MCF 10A (cell line): Measurements from ENCODE around the gene SLC22A4. TPM values are rescaled to one million over a fixed set of nuclear protein-coding genes. Genes with fewer than 3 reads are reported as not detected.

Source experiments
- BruUV-seq: library from RNA; stranded (reverse); fragments of 400-500 nt; replicated peaks from 2 replicates; lab custom pipeline; 2021; lab: Mats Ljungman, UMichigan
- CTCF ChIA-PET: fragments of 300-600 bp; sonication (Branson Sonifier 250); formaldehyde crosslinking; extraction: SDS; loops from one replicate; lab custom pipeline; 2021; ENCODE audit warnings: antibody characterized with exemption, inconsistent platforms; lab: Yijun Ruan, JAX
- POLR2A ChIA-PET: fragments of 300-600, 350-650 bp; sonication (Branson Sonifier 250); formaldehyde crosslinking; extraction: SDS; loops from one replicate; lab custom pipeline; 2020; ENCODE audit warnings: antibody characterized with exemption, inconsistent platforms; lab: Yijun Ruan, JAX
- DNase-seq: peaks from one replicate; pipeline ENCODE4 v3.0.0-alpha.2; 2018; ENCODE audit not compliant: unreplicated experiment
- H3K27ac Mint-ChIP-seq: one replicate; pipeline ENCODE4 v1.8.0; 2022; ENCODE audit warnings: mild to moderate bottlenecking, low read depth, mixed read lengths; ENCODE audit not compliant: unreplicated experiment
- H3K27me3 Mint-ChIP-seq: one replicate; pipeline ENCODE4 v1.8.0; 2022; ENCODE audit warnings: mixed read lengths; ENCODE audit not compliant: insufficient read depth, unreplicated experiment
- H3K36me3 Mint-ChIP-seq: one replicate; pipeline ENCODE4 v1.8.0; 2022; ENCODE audit warnings: mild to moderate bottlenecking, moderate library complexity, mixed read lengths; ENCODE audit not compliant: insufficient read depth, unreplicated experiment
- H3K4me1 Mint-ChIP-seq: one replicate; pipeline ENCODE4 v1.8.0; 2022; ENCODE audit warnings: mixed read lengths; ENCODE audit not compliant: insufficient read depth, unreplicated experiment
- H3K4me3 Mint-ChIP-seq: one replicate; pipeline ENCODE4 v1.8.0; 2022; ENCODE audit warnings: mild to moderate bottlenecking, moderate library complexity, mixed read lengths; ENCODE audit not compliant: unreplicated experiment
- H3K9me3 Mint-ChIP-seq: one replicate; pipeline ENCODE4 v1.8.0; 2022; ENCODE audit warnings: mixed read lengths; ENCODE audit not compliant: unreplicated experiment
- intact Hi-C: fragments of 100-400 bp; cut with micrococcal nuclease; formaldehyde crosslinking; loops from 2 replicates; pipeline ENCODE4 v1.14.1; 2022
- total RNA-seq: library from RNA; stranded (reverse); gene quantifications from 2 replicates; pipeline ENCODE4 v1.2.3, GENCODE V29; 2022
- TF ChIP-seq, protein P1 (sequence below): fragments of 200-600 bp; IDR thresholded peaks from one replicate; pipeline ENCODE4 v1.8.0; 2022; ENCODE audit warnings: antibody characterized with exemption, mild to moderate bottlenecking; ENCODE audit not compliant: unreplicated experiment

SLC22A4 gene
- total RNA-seq, 1 experiment from 2014 or later, result 17.5 TPM

GRCh38 chr5:132274050-132274792 lies 20.0 kb upstream of the SLC22A4 start:
- no TSS peak for BruUV-seq

DNA sequence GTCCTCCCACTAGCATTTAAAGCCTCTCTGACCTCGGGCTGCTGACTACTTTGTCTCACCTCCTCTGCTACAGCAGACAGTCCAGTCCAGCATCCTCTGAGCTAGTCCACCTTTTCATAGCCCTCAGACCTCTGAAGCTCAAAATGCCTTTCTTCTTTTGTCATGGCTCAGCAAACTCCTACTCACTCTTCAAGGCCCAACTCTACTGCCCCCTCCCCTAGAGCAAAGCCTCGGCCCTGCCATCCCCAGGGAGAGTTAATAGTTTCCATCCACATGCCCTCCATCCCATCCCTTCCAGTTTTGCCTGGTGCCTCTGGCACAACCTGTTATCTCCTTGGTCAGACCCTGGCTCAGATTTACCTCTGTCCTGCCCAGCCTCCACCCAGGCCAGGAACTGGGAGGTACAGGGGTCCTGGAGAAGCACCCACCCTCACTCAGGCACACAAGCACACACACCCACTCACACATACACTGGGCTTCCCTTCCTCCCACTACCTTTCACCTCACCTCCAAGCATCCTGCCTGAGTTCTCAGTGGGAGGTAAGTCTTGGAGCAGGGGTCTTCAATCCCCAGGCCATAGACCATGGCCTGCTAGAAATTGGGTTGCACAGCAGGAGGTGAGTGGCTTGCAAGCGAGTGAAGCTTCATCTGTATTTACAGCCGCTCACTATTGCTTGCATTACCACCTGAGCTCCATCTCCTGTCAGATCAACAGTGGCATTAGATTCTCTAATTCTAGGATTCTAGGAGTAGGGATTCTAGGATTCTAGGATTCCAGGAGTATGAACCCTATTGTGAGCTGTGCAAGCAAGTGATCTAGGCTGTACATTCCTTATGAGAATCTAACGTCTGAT lies 18.6 kb upstream of the SLC22A4 start:
- CTCF ChIA-PET, result interaction anchor here (0.6 to 5.4 kb wide), 8 partner anchors 9 to 440 kb away, joined by 3 to 38 read pairs (median 4); partner anchors contain the start of gene SLC22A4
- peak overlapping the region; percentile 43 for H3K27ac Mint-ChIP-seq
- no peak overlapping the region for H3K4me3 Mint-ChIP-seq
- peaks cover 3% of the 10 kb centered on the region for H3K27me3 Mint-ChIP-seq
- no peaks in the 10 kb centered on the region for H3K9me3 Mint-ChIP-seq
- H3K36me3 Mint-ChIP-seq, result peaks cover 39% of the 10 kb centered on the region
- TF ChIP-seq, protein P1, sequence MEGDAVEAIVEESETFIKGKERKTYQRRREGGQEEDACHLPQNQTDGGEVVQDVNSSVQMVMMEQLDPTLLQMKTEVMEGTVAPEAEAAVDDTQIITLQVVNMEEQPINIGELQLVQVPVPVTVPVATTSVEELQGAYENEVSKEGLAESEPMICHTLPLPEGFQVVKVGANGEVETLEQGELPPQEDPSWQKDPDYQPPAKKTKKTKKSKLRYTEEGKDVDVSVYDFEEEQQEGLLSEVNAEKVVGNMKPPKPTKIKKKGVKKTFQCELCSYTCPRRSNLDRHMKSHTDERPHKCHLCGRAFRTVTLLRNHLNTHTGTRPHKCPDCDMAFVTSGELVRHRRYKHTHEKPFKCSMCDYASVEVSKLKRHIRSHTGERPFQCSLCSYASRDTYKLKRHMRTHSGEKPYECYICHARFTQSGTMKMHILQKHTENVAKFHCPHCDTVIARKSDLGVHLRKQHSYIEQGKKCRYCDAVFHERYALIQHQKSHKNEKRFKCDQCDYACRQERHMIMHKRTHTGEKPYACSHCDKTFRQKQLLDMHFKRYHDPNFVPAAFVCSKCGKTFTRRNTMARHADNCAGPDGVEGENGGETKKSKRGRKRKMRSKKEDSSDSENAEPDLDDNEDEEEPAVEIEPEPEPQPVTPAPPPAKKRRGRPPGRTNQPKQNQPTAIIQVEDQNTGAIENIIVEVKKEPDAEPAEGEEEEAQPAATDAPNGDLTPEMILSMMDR, result no peak
- no peak for DNase-seq
- no peaks in the 10 kb centered on the region for H3K4me1 Mint-ChIP-seq
- POLR2A ChIA-PET, result interaction anchor here (1.1 to 1.5 kb wide), 3 partner anchors 11 to 18 kb away, joined by 3 to 4 read pairs (median 4); no protein-coding TSS in a partner anchor
- BruUV-seq, result no TSS peak
- intact Hi-C loops, result no loop called here

More at GRCh38 chr5:132274050-132274792, 20.0 kb upstream of the SLC22A4 start:
- no peak overlapping the region for H3K4me3 Mint-ChIP-seq
- H3K4me1 Mint-ChIP-seq, result no peaks in the 10 kb centered on the region
- TF ChIP-seq, protein P1, result no peak
- no peak overlapping the region for H3K27ac Mint-ChIP-seq
- H3K36me3 Mint-ChIP-seq, result peaks cover 39% of the 10 kb centered on the region
- H3K9me3 Mint-ChIP-seq, result no peaks in the 10 kb centered on the region
- ChIA-PET CTCF (interaction anchor here (0.6 to 5.4 kb wide), 10 partner anchors 17 to 547 kb away, joined by 3 to 38 read pairs (median 8); partner anchors contain the start of genes PDLIM4 and SLC22A4), POLR2A (interaction anchor here (0.7 to 1.7 kb wide), 6 partner anchors 16 to 232 kb away, joined by 3 to 4 read pairs (median 3); partner anchors contain the start of gene SLC22A5)
- intact Hi-C loops, result no loop called here
- H3K27me3 Mint-ChIP-seq, result no peaks in the 10 kb centered on the region
- DNase-seq, result no peak

DNA sequence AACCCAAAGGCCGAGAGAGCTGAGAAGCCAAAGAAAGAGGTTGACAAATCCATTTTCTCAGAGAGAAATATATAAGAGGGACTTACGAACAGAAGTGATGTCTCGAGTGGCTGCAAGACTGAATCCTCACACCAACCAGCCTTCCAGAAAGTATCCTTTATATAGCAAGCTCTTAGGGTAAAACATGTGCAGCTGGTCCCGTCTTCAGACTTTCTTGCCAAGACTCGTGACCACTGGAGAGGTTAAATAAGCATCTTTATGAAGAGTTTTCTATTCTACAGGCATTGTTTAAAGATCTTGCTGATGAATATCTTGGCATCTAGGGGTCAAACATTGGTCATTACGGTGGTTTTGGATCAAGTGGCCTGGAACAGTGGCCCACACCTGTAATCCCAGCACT lies 16.9 kb upstream of the SLC22A4 start:
- H3K9me3 Mint-ChIP-seq, result no peaks in the 10 kb centered on the region
- peaks cover 10% of the 10 kb centered on the region for H3K27me3 Mint-ChIP-seq
- H3K36me3 Mint-ChIP-seq, result peaks cover 28% of the 10 kb centered on the region
- no peak overlapping the region for H3K4me3 Mint-ChIP-seq
- H3K4me1 Mint-ChIP-seq, result no peaks in the 10 kb centered on the region
- H3K27ac Mint-ChIP-seq, result no peak overlapping the region
- ChIA-PET CTCF (interaction anchor here (0.8 to 2.1 kb wide), 5 partner anchors 37 to 98 kb away, joined by 3 to 5 read pairs (median 3); no protein-coding TSS in a partner anchor), POLR2A (interaction anchor here (2.2 kb wide), 1 partner anchor 9 kb away, joined by 10 read pairs; no protein-coding TSS in a partner anchor)
- TF ChIP-seq, protein P1, result no peak
- intact Hi-C loops, result no loop called here
- no peak for DNase-seq
- no TSS peak for BruUV-seq
